A673 (cell line): ENCODE results near the gene FCN2. TPM values are rescaled to one million over a fixed set of nuclear protein-coding genes. Genes with fewer than 3 reads are reported as not detected.

Source experiments
- BruUV-seq: library from RNA; stranded (reverse); fragments of 400-500 nt; replicated peaks from 2 replicates; lab custom pipeline; 2021; lab: Mats Ljungman, UMichigan
- CTCF ChIA-PET: fragments of 300-600 bp; sonication (Branson Sonifier 250); formaldehyde crosslinking; loops from one replicate; lab custom pipeline; 2022; ENCODE audit warnings: antibody characterized with exemption; lab: Charles Lee
- POLR2A ChIA-PET: fragments of 300-600 bp; sonication (Branson Sonifier 250); formaldehyde crosslinking; loops from one replicate; lab custom pipeline; 2022; ENCODE audit warnings: antibody characterized with exemption; ENCODE audit not compliant: low non-redundant PET; lab: Charles Lee
- DNase-seq: peaks from one replicate; pipeline ENCODE4 v3.0.0-alpha.2; 2015; ENCODE audit warnings: low spot score
- H3K27ac ChIP-seq: fragments of 200-600 bp; sonication (generic); 2 replicates; pipeline ENCODE4 v1.5.1; 2016; ENCODE audit warnings: mixed run types, low read depth, mild to moderate bottlenecking, mixed read lengths, antibody characterized with exemption, low read length; ENCODE audit not compliant: poor library complexity, severe bottlenecking
- H3K27me3 ChIP-seq: fragments of 200-600 bp; sonication (generic); replicated peaks from 2 replicates; pipeline ENCODE4 v1.6.1; 2017; ENCODE audit warnings: mixed run types, low read depth, mild to moderate bottlenecking, mixed read lengths, antibody characterized with exemption, low read length; ENCODE audit not compliant: insufficient read depth, poor library complexity
- H3K36me3 ChIP-seq: fragments of 200-600 bp; sonication (generic); 2 replicates; pipeline ENCODE4 v1.6.1; 2016; ENCODE audit warnings: mixed run types, mild to moderate bottlenecking, mixed read lengths, antibody characterized with exemption, low read length; ENCODE audit not compliant: insufficient read depth, poor library complexity, severe bottlenecking
- H3K4me1 ChIP-seq: fragments of 200-600 bp; sonication (generic); 2 replicates; pipeline ENCODE4 v1.6.1; 2017; ENCODE audit warnings: mixed run types, mild to moderate bottlenecking, mixed read lengths, antibody characterized with exemption, low read length; ENCODE audit not compliant: insufficient read depth, poor library complexity, severe bottlenecking
- H3K4me3 ChIP-seq: fragments of 200-600 bp; sonication (generic); 2 replicates; pipeline ENCODE4 v1.5.1; 2016; ENCODE audit warnings: low read depth, mixed run types, mild to moderate bottlenecking, mixed read lengths, low read length; ENCODE audit not compliant: poor library complexity, severe bottlenecking
- H3K9me3 ChIP-seq: fragments of 200-600 bp; sonication (generic); 2 replicates; pipeline ENCODE4 v1.6.1; 2016; ENCODE audit warnings: mixed run types, low read depth, mild to moderate bottlenecking, mixed read lengths, antibody characterized with exemption, low read length; ENCODE audit not compliant: poor library complexity, severe bottlenecking
- EZH2 ChIP-seq: fragments of 200-600 bp; sonication (generic); IDR thresholded peaks from 2 replicates; pipeline ENCODE4 v1.6.1; 2017; ENCODE audit warnings: borderline replicate concordance, low read depth, mild to moderate bottlenecking, mixed read lengths, antibody characterized with exemption, low read length; ENCODE audit not compliant: poor library complexity, severe bottlenecking
- intact Hi-C: fragments of 100-400 bp; cut with micrococcal nuclease; formaldehyde crosslinking; loops from one replicate; pipeline ENCODE4 v1.10.0; 2022; ENCODE audit not compliant: unreplicated experiment
- total RNA-seq: library from RNA; stranded (reverse); gene quantifications from 2 replicates; pipeline ENCODE4 v1.2.3, GENCODE V29; 2021
- TF ChIP-seq, protein P1 (sequence below): fragments of 300-800, 200-600 bp; sonication (generic); conservative IDR thresholded peaks from 2 replicates; pipeline ENCODE4 v1.5.1; 2017; ENCODE audit warnings: low read depth, mild to moderate bottlenecking, antibody characterized with exemption, low read length, moderate library complexity, mixed read lengths

FCN2 gene
- total RNA-seq, 1 experiment from 2014 or later: not detected

DNA sequence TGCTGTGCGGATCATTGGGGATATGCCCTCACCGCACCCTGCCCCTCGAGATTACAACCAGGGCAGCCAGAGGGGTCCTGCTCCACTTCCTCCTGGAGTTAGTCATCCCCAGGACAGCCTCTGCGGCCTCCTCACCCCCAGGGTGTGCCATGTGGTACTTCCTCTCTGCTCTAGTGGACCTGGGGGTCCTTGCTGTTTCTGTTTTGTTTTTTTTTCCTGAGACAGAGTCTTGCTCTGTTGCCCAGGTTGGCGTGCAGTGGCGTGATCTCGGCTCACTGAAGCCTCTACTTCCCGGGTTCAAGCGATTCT is 42.3 kb downstream of the FCN2 start:
- no peaks in the 10 kb centered on the region for H3K36me3 ChIP-seq

DNA sequence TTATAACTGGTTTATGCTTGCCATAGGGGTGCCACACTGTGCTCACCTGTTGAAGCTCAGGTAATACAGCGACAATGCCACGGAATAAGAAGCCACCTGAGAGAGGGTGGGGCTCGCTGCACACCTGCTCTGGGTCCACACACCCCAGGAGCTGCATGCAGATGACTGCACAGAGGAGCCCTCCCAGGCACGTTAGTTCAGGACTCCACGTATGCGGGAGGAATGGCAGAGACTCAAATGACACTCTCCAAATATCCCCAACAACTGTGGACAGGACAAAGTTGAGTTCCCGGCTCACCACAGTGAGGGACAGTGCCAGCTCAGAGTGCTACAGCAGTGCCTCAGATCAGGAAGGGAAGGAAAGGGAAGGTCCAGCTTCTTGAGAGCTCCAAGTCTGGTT is 42.9 kb downstream of the FCN2 start:
- intact Hi-C loops: no loop called here
- no peaks in the 10 kb centered on the region for H3K27me3 ChIP-seq
- no peak overlapping the region for H3K27ac ChIP-seq
- H3K36me3 ChIP-seq: no peaks in the 10 kb centered on the region
- no peaks in the 10 kb centered on the region for H3K4me1 ChIP-seq
- peaks cover 11% of the 10 kb centered on the region for H3K9me3 ChIP-seq
- no TSS peak for BruUV-seq
- TF ChIP-seq, protein P1, sequence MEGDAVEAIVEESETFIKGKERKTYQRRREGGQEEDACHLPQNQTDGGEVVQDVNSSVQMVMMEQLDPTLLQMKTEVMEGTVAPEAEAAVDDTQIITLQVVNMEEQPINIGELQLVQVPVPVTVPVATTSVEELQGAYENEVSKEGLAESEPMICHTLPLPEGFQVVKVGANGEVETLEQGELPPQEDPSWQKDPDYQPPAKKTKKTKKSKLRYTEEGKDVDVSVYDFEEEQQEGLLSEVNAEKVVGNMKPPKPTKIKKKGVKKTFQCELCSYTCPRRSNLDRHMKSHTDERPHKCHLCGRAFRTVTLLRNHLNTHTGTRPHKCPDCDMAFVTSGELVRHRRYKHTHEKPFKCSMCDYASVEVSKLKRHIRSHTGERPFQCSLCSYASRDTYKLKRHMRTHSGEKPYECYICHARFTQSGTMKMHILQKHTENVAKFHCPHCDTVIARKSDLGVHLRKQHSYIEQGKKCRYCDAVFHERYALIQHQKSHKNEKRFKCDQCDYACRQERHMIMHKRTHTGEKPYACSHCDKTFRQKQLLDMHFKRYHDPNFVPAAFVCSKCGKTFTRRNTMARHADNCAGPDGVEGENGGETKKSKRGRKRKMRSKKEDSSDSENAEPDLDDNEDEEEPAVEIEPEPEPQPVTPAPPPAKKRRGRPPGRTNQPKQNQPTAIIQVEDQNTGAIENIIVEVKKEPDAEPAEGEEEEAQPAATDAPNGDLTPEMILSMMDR: no peak
- no peak for TF ChIP-seq EZH2
- ChIA-PET POLR2A (no interaction called here), CTCF (no interaction called here)
- no peak overlapping the region for H3K4me3 ChIP-seq
- no peak for DNase-seq

More for the DNA sequence above, 42.3 kb downstream of the FCN2 start:
- intact Hi-C loops: no loop called here
- BruUV-seq: no TSS peak
- DNase-seq: no peak
- no peak overlapping the region for H3K4me3 ChIP-seq
- H3K27me3 ChIP-seq: no peaks in the 10 kb centered on the region
- H3K4me1 ChIP-seq: no peaks in the 10 kb centered on the region
- no peak overlapping the region for H3K27ac ChIP-seq
- peaks cover 11% of the 10 kb centered on the region for H3K9me3 ChIP-seq
- ChIA-PET POLR2A (no interaction called here), CTCF (no interaction called here)
- TF ChIP-seq EZH2: no peak
- TF ChIP-seq, protein P1: no peak

DNA sequence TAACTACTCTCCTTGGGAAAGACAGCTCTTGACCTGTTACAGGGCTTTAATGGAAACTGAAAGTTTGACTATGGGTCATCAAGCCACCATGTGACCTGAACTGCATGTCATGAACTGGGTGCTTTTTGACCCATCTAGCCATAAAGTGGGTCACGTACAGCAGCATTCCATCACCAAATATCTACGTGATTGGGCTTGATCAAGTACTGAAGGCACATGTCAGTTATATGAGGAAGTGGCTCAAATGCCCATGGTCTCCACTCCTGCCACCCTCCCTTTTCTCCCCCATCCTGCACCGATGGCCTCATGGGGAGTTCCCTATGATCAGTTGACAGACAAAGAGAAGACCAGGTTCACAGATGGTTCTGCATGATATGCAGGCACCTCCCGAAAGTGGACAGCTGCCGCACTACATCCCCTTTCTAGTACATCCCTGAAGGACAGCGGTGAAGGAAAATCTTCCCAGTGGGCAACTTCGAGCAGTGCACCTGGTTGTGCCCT is 44.5 kb downstream of the FCN2 start:
- no peak overlapping the region for H3K27ac ChIP-seq
- ChIA-PET POLR2A (no interaction called here), CTCF (no interaction called here)
- no peak for DNase-seq
- no peaks in the 10 kb centered on the region for H3K27me3 ChIP-seq
- peaks cover 2% of the 10 kb centered on the region for H3K9me3 ChIP-seq
- H3K36me3 ChIP-seq: no peaks in the 10 kb centered on the region
- no peaks in the 10 kb centered on the region for H3K4me1 ChIP-seq
- no TSS peak for BruUV-seq
- no peak for TF ChIP-seq EZH2
- TF ChIP-seq, protein P1: no peak
- intact Hi-C loops: no loop called here
- H3K4me3 ChIP-seq: no peak overlapping the region
